Left lung (tissue), 10 donors: ENCODE data around the gene SEPSECS. TPM values are rescaled to one million over a fixed set of nuclear protein-coding genes. Genes with fewer than 3 reads are reported as not detected.

Source experiments
- ATAC-seq: fragments of 200-7000 bp; cut with Tn5 transposase; one replicate; pipeline ENCODE4 v1.9.1; 2020; ENCODE audit warnings: moderate library complexity
- DNase-seq, 4 donors: peaks; one replicate each; pipeline ENCODE4 v3.0.0-alpha.2; 2013 to 2020
- H3K27ac ChIP-seq, 2 donors: fragments of 200-600 bp; sonication (generic) in 1 of 2; one replicate each; pipeline versions ENCODE4 v1.5.0 to v1.8.0; 2020 to 2021
- H3K27me3 ChIP-seq, 2 donors: fragments of 200-600 bp; sonication (generic) in 1 of 2; one replicate each; pipeline versions ENCODE4 v1.5.0 to v1.8.0; 2020 to 2021
- H3K36me3 ChIP-seq, 2 donors: fragments of 200-600 bp; sonication (generic) in 1 of 2; one replicate each; pipeline versions ENCODE4 v1.5.0 to v1.8.0; 2020 to 2021
- H3K4me1 ChIP-seq, 2 donors: fragments of 200-600 bp; one replicate each; pipeline ENCODE4 v1.8.0; 2021
- H3K4me3 ChIP-seq, 2 donors: fragments of 200-600 bp; sonication (generic) in 1 of 2; one replicate each; pipeline versions ENCODE4 v1.5.0 to v1.8.0; 2020 to 2021; ENCODE audit warnings: mild to moderate bottlenecking in 1 of 2
- H3K9me3 ChIP-seq, 2 donors: fragments of 200-600 bp; sonication (generic) in 1 of 2; one replicate each; pipeline versions ENCODE4 v1.5.0 to v1.8.0; 2020 to 2021
- CTCF ChIP-seq, 2 donors: fragments of 200-600 bp; sonication (generic) in 1 of 2; IDR thresholded peaks; one replicate each; pipeline versions ENCODE4 v1.5.0 to v1.8.0; 2021; ENCODE audit warnings: antibody characterized with exemption in 2 of 2
- intact Hi-C, 2 donors: fragments of 100-400 bp; cut with DNase I; formaldehyde crosslinking; loops; one replicate each; pipeline versions ENCODE4 v1.11.2 to v1.14.2; 2022
- polyA plus RNA-seq, 6 donors: library from polyadenylated mRNA; unstranded; fragments of 120-200 nt; gene quantifications; one replicate each; pipeline ENCODE4 v1.2.1, GENCODE V29; 2013; ENCODE audit not compliant: insufficient read length in 6 of 6
- total RNA-seq, 2 donors: library from RNA; stranded (reverse); fragmentation: NEBNext Ultra II Directional; extraction: Animal tissue kit (Norgen Biotek cat#: 25700); gene quantifications; one replicate each; pipeline ENCODE4 v1.2.1, GENCODE V29; 2021
- donor health status: DM: no; HTN: yes; CAD: no.
- donor health status: DM: no; HTN: no; CAD: no.

The SEPSECS gene
- total and polyA plus RNA-seq, 8 donors = 8.2 to 18.9 (median 13.9) TPM

GRCh38 chr4:25106363-25107151 lies 53.7 kb downstream of the SEPSECS start:
- H3K36me3 ChIP-seq = no peaks in the 10 kb centered on the region
- H3K4me3 ChIP-seq = no peak overlapping the region
- no peaks in the 10 kb centered on the region for H3K27me3 ChIP-seq
- H3K4me1 ChIP-seq = no peaks in the 10 kb centered on the region
- H3K9me3 ChIP-seq = peaks cover 0 to 5% of the 10 kb centered on the region in 2 donors
- no peak for ATAC-seq
- intact Hi-C loops = no loop called here
- no peak overlapping the region for H3K27ac ChIP-seq
- no peak for DNase-seq
- no peak for TF ChIP-seq CTCF (IDR thresholded peaks at IDR 0.05)

GRCh38 chr4:25104591-25104990 lies 55.7 kb downstream of the SEPSECS start:
- no peaks in the 10 kb centered on the region for H3K4me1 ChIP-seq
- H3K9me3 ChIP-seq = peaks cover 0 to 8% of the 10 kb centered on the region in 2 donors
- ATAC-seq (no peak), DNase-seq (no peak)
- intact Hi-C loops = no loop called here
- no peaks in the 10 kb centered on the region for H3K27me3 ChIP-seq
- H3K27ac ChIP-seq = no peak overlapping the region
- no peak for TF ChIP-seq CTCF (IDR thresholded peaks at IDR 0.05)
- no peak overlapping the region for H3K4me3 ChIP-seq
- no peaks in the 10 kb centered on the region for H3K36me3 ChIP-seq

- intact Hi-C loops = no loop called here
- H3K27me3 ChIP-seq = no peaks in the 10 kb centered on the region
- DNase-seq = no peak
- peaks cover 0 to 8% of the 10 kb centered on the region in 2 donors for H3K9me3 ChIP-seq
- H3K36me3 ChIP-seq = no peaks in the 10 kb centered on the region
- H3K4me1 ChIP-seq = no peaks in the 10 kb centered on the region
- no peak overlapping the region for H3K4me3 ChIP-seq
- ATAC-seq = peak; percentile 33
- no peak overlapping the region for H3K27ac ChIP-seq
- TF ChIP-seq CTCF (IDR thresholded peaks at IDR 0.05) = no peak
Measured at GRCh38 chr4:25103418-25103817, 56.8 kb downstream of the SEPSECS start.

- no peak overlapping the region for H3K27ac ChIP-seq
- no peak overlapping the region for H3K4me3 ChIP-seq
- no peak for ATAC-seq
- no peak for DNase-seq
- H3K36me3 ChIP-seq = no peaks in the 10 kb centered on the region
- intact Hi-C loops = no loop called here
- H3K9me3 ChIP-seq = peaks cover 0 to 8% of the 10 kb centered on the region in 2 donors
- no peaks in the 10 kb centered on the region for H3K4me1 ChIP-seq
- no peak for TF ChIP-seq CTCF (IDR thresholded peaks at IDR 0.05)
- no peaks in the 10 kb centered on the region for H3K27me3 ChIP-seq
Measured at GRCh38 chr4:25101836-25102235, 58.4 kb downstream of the SEPSECS start.

- Histone ChIP-seq H3K4me3 (no peak overlapping the region), H3K4me1 (no peaks in the 10 kb centered on the region), H3K27me3 (no peaks in the 10 kb centered on the region), H3K36me3 (no peaks in the 10 kb centered on the region), H3K27ac (no peak overlapping the region), H3K9me3 (peaks cover 0 to 8% of the 10 kb centered on the region in 2 donors)
- no peak for ATAC-seq
- no peak for DNase-seq
- intact Hi-C loops = no loop called here
- TF ChIP-seq CTCF (IDR thresholded peaks at IDR 0.05) = no peak
Measured at GRCh38 chr4:25100710-25101109, 59.5 kb downstream of the SEPSECS start.
